Retinal pigment epithelial cell (primary cell): ENCODE results near the gene CEPT1.

Experiments used
- DNase-seq: peaks from one replicate; pipeline ENCODE4 v3.0.0-alpha.2; 2010; ENCODE audit warnings: low read depth
- H3K4me3 ChIP-seq: 2 replicates; pipeline ENCODE4 v1.5.1; 2011; ENCODE audit warnings: mild to moderate bottlenecking, low read length, control low read depth, moderate library complexity
- TF ChIP-seq, protein P1 (sequence below): conservative IDR thresholded peaks from 2 replicates; pipeline ENCODE4 v1.5.1; 2011; ENCODE audit warnings: low read depth, low read length, control low read depth, inconsistent platforms

Gene CEPT1

DNA sequence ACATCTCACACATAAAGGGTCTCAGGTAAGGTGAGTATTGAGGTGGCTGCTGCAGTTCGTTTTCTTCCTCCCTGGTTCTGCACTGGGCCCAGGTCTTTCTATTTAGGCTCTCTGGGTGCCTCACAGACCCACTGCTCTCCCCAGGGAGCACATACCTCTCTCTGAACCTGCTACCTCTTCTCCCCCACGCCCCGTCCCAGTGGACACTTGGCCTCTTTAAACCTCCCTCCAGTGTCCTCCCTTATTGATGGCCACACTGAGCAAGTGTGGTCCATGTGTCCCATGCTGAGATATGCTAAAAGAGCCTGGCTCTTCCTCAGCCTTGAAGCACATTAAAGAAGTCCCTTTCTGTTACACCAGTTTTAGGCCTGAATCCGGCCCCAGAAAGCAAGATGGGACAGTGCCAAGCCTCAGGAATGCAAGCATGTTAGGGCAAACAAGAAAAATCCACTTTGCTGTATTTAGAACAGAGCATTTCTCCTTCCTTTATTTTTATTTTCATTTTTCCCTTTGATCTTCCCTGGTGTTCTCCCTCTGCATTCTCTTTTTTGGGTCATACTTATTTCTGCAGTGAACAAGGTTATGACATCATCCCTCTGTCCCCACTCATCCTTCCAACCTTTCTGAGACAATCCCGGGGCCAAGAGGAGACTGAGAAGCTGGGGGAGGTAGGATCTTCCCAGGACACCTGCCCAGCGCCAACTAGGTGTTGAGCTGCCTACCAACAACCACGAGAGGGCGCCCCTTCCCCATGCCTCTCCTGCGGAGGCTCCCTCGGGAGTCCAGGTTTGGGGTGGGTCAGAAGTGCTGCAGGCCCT lies 82.5 kb downstream of the CEPT1 start:
- DNase-seq = no peak
- TF ChIP-seq, protein P1, sequence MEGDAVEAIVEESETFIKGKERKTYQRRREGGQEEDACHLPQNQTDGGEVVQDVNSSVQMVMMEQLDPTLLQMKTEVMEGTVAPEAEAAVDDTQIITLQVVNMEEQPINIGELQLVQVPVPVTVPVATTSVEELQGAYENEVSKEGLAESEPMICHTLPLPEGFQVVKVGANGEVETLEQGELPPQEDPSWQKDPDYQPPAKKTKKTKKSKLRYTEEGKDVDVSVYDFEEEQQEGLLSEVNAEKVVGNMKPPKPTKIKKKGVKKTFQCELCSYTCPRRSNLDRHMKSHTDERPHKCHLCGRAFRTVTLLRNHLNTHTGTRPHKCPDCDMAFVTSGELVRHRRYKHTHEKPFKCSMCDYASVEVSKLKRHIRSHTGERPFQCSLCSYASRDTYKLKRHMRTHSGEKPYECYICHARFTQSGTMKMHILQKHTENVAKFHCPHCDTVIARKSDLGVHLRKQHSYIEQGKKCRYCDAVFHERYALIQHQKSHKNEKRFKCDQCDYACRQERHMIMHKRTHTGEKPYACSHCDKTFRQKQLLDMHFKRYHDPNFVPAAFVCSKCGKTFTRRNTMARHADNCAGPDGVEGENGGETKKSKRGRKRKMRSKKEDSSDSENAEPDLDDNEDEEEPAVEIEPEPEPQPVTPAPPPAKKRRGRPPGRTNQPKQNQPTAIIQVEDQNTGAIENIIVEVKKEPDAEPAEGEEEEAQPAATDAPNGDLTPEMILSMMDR = peak; percentile 97
- no peak overlapping the region for H3K4me3 ChIP-seq

DNA sequence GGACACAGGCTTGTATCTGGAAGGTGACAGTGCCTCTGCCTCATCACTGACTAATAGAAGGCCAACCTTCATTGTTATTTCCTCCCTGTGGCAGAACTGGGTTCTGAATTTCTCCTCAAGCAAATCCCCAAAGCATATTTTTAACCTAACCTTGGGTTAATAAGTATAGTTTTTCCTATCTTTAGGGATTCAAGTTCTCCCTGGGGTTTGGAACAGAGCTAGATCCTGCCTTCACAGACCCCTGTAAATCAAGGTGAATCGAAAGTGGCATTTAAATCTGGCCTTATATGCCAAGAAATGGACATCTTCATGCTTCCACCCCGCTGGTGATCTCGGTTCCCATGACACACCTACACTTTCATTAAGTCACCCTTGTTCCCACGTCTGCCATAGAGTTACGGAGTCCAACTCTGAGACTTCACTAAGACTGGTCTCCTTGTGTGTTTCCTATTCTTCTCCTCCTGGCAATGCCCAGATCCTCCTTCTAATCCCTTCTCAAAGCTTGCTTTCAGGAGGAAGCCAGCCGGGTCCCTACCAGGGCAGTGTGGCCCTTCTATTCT lies 83.2 kb downstream of the CEPT1 start:
- DNase-seq = no peak
- H3K4me3 ChIP-seq = no peak overlapping the region
- TF ChIP-seq, protein P1 = no peak

DNA sequence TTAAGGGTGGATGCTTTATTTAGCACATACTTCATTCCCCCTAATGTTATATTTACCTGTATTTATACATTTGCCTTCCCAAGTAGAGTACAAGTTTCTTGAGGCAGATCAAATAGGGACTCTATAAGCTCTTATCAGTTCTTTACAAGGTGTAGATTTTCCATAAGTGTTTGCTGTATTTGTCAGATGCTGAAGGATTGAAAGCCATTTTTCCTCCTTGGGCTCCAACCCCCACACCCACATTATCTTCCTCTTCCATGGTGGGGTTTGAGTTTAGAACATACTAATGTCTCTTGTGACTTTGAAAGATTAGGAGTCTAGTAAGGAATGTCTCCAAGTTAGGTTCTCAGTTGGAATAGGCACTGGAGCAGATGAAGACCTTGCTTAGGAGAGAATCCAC lies 85.1 kb downstream of the CEPT1 start:
- no peak for DNase-seq
- no peak overlapping the region for H3K4me3 ChIP-seq
- TF ChIP-seq, protein P1 = no peak

DNA sequence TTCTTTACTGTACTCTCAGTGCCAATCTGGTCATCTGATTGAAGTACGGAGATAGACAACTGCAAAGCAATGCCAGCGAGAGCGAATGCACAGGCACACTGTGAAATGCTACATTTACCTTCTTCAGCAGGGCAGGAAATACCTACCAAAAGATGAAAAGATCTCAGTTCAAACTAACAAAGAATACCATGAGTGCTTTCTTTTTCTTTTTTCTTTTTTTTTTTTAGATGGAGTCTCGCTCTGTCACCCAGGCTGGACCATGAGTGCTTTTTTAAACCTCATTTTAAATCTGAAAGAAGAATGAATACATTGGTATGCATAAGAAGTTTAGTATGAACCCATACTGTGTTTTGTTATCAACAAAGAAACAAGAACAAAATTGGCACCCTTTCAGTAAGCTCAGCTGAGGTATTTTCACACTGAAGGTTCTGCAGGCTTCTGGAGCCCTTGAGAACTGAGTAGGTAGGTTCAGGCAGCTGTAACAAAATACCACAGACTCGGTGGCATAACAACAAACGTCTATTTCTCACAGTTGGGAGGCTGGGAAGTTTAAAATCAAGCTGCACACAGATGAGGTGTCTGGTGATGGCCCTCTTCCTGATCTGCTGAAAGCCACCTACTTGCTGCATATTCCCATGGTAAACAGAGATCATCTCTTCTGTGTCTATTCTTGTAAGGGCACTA lies 85.8 kb downstream of the CEPT1 start:
- no peak for DNase-seq
- TF ChIP-seq, protein P1 = no peak
- H3K4me3 ChIP-seq = no peak overlapping the region

DNA sequence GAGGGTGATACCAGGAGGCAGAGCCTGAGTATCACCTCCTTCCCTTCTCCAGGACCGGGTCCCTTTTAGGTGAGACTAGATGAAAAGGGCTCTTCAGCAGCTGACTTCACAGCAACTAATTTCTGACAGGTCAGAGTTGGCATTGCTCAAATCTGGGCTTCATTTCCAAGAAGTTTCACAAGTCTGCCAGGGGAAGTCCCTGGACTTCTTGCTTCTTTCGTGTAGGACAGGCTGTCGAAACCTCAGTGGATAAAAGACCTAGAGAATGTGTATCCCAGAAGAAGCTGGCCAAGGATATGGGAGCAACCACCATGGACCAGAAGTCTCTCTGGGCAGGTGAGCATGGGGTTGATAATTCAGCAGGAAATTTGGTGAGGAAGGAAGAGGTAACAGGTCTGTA lies 87.4 kb downstream of the CEPT1 start, which contains the start of gene CHI3L2:
TSS of gene CHI3L2 (plus strand) at position 280 of the 400 bp plus-strand sequence. CDS start at position 297, 17 bp downstream.
- H3K4me3 ChIP-seq = no peak within 1 kb of the TSS
- DNase-seq = no peak
- TF ChIP-seq, protein P1 = no peak

DNA sequence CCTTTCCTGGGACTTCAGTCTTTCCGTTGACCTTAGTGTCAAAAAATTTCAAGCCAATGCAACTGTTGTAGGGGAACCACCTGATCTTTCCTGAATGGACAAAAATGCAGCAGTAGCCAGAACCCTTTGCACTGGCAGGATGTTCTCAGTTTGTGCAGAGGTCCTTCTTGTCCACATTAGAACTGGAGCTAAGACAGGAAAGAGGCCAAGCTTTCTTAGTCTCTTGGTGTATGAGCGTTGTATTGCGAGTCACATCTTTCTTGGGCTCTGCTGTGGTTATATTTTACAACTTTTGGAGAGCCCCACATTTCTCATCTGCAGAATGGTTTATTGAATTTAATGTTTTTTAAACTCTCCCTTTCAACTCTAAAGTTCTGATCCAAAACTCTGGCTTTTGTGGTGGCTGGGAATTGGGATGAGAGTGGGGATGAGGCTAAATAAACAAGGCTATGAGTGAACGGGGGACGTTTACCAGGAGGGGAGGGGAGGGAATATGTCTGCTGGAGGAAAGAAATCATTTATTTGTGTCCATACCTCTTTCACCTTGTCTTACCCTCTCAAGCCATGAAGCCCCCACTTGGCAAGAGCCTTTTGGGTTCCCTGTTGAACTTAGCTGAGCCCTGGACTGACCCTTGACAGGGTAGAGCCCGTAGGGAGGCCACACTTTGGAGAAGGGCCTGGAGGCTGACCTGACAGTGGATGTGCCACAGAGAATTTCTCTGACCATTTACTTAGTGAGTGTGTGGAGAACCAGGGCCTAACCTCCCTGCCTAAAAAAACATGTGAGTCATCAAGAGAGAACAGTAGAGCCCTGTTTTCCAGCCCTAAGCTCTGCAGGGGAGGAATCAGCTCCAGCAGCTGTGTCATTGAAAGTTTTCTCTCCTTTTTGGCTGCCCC lies 88.1 kb downstream of the CEPT1 start:
- TF ChIP-seq, protein P1 = no peak
- no peak overlapping the region for H3K4me3 ChIP-seq
- peak; percentile 29 for DNase-seq
